SW 1271 (cell line): ENCODE results near the gene TENT4A.

ENCODE experiments used
- DNase-seq, 2 experiments: peaks; one replicate each; lab custom pipeline; 2025; lab: John Stamatoyannopoulos, UW

Gene TENT4A

GRCh38 chr5:6700685-6701355, 12.4 kb upstream of the TENT4A start:
- no peak for DNase-seq

GRCh38 chr5:6701491-6701890, 11.7 kb upstream of the TENT4A start:
- DNase-seq, result no peak

- DNase-seq, result no peak
These were observed 10.6 kb upstream of the TENT4A start for GRCh38 chr5:6702633-6703032.

- no peak for DNase-seq
These were observed 9.4 kb upstream of the TENT4A start for GRCh38 chr5:6703806-6704205.

- no peak for DNase-seq
These were observed 8.8 kb upstream of the TENT4A start for GRCh38 chr5:6704361-6704851.

- no peak for DNase-seq
These were observed 8.1 kb upstream of the TENT4A start for GRCh38 chr5:6705088-6705487.

- DNase-seq, result no peak
These were observed 7.3 kb upstream of the TENT4A start for GRCh38 chr5:6705959-6706358.

- no peak for DNase-seq
These were observed 5.4 kb upstream of the TENT4A start for GRCh38 chr5:6707852-6708251.

GRCh38 chr5:6708814-6709213, 4.4 kb upstream of the TENT4A start:
- no peak for DNase-seq

GRCh38 chr5:6710070-6710469, 3.2 kb upstream of the TENT4A start:
- DNase-seq, result no peak

GRCh38 chr5:6710551-6711318, 2.5 kb upstream of the TENT4A start:
- no peak for DNase-seq

GRCh38 chr5:6711409-6712141, 1.7 kb upstream of the TENT4A start:
- DNase-seq, result no peak

GRCh38 chr5:6712142-6712576, 1.1 kb upstream of the TENT4A start:
- peak; percentile 60 to 86 for DNase-seq

GRCh38 chr5:6712577-6713273, 507 bp upstream of the TENT4A start:
- peak; percentile 86 to 96 for DNase-seq

GRCh38 chr5:6714226-6715041, 1.2 kb downstream of the TENT4A start:
- no peak for DNase-seq

- no peak for DNase-seq
These were observed 2.0 kb downstream of the TENT4A start for GRCh38 chr5:6715271-6715670.

- no peak for DNase-seq
These were observed 2.8 kb downstream of the TENT4A start for GRCh38 chr5:6715758-6716628.

GRCh38 chr5:6716629-6717149, 3.5 kb downstream of the TENT4A start:
- DNase-seq, result no peak

GRCh38 chr5:6717247-6717646, 4.0 kb downstream of the TENT4A start:
- no peak for DNase-seq

- no peak for DNase-seq
These were observed 4.5 kb downstream of the TENT4A start for GRCh38 chr5:6717687-6718086.
